HG03565 (cell line): ENCODE measurements around the gene ZNF740.
"Not testable (repeated sequence)": the region's sequence is repeated elsewhere in the genome, so short reads cannot be mapped to it uniquely, and the experiment has no call there.

ENCODE experiments used
- ATAC-seq: cut with Tn5 transposase; IDR thresholded peaks from one replicate; pipeline ENCODE4 v1.9.1; 2021; ENCODE audit warnings: mild to moderate bottlenecking, moderate library complexity; ENCODE audit not compliant: unreplicated experiment

ZNF740 gene

GRCh38 chr12:53180220-53180930, at the start of gene ZNF740, which contains the start of gene CSAD:
Gene ZNF740 (plus strand): TSS chr12:53180722. CDS start chr12:53181984, 1,262 bp downstream.
Gene CSAD (minus strand): TSS chr12:53180925. CDS start chr12:53173470, 7,455 bp downstream.
- ATAC-seq: peak; percentile 94

DNA sequence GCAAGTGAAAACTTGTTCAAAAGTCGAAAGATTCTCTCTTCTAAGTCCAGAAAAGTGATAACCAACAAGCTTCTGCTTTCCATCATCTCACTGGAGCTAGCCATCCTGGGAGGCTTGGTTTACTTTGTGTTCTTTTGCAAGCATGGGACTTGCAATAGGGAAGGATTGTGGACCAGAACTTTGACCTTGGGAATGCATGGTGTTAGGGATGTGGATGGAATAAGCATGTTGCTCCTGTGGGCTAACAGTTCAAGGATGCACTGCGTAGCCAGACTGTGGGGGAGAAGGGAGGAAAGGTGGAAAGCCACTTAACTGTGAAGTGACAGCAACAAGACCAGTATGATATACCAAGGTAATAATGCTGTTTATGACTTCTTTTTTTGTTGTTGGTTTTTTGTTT, 48.7 kb upstream of the ZNF740 start:
- ATAC-seq: no peak

GRCh38 chr12:53133722-53134121, 46.8 kb upstream of the ZNF740 start:
- no peak for ATAC-seq

- no peak for ATAC-seq
Observed at GRCh38 chr12:53143355-53143754, 37.2 kb upstream of the ZNF740 start.

GRCh38 chr12:53145383-53146260, 34.9 kb upstream of the ZNF740 start:
- no peak for ATAC-seq

DNA sequence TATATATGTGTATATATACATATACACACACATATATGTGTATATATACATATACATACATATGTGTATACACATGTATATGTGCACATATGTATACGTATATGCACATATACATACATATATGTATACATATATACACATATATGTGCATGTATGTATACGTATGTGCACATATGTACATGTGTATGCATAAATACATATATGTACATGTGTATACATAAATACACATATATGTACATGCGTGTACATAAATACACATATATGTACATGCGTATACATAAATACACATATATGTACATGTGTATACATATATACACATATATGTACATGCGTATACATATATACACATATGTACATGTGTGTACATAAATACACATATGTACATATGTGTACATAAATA, 33.3 kb upstream of the ZNF740 start:
- no peak for ATAC-seq

DNA sequence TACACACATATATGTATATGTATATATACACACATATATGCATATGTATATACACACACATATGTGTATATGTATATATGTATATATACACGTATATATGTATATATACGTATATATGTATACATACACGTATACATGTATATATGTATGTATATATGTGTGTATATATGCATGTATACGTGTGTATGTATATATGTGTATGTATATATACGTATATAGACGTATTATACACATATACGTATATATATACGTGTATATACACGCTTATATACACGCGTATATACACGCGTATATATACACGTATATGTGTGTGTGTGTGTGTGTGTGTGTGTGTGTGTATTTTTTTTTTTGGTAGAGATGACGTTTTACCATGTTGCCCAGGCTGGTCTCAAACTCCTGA, 32.9 kb upstream of the ZNF740 start:
- no peak for ATAC-seq

GRCh38 chr12:53151039-53151438, 29.5 kb upstream of the ZNF740 start:
- no peak for ATAC-seq

DNA sequence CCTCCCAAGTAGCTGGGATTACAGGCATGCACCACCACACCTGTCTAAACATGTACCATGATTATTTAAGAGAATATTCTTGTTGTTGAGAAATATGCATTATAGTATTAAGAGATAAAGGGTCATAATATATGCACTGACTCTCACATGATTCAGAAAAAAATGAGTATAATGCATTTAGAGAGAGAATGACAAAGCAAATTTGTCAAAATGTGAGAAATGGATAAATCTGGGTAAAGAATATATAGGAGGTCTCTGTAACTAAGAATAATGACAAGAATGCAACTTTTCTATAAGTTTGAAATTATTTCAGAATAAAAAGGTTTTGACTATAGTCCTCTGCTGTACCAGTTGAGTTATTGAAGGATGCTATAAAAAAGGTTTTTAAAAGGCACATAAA, 28.1 kb upstream of the ZNF740 start:
- no peak for ATAC-seq

DNA sequence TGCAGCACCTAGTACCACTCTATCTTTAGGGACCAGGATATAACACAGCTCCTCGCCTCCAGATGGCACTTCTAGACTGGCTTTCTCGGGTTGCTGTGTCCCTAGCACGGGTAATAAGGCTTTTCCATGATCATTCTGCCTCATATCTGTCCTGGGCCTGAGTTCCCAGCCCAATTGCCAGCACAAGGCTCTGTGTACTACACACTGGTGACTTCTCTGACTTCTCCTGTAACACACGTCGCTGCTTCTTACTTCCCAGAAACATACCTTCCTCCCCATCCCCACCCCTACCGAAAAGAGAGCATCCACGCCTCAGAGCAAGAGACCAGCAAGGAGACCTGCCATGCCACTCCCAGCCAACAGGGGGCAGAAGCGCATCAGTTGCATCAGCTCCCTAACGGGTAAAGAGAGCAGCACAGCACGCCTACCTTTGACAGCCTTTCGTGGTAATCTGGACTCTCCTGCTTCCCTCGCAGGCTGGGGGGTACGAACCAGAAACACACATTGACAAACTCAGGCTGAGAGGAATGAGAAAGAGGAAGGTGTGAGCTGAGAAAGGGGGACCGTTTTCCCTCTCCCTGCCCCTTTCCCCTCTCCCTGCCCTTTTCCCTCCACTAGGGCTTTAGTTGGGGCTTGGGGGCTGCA, 21.2 kb upstream of the ZNF740 start:
- no peak for ATAC-seq

DNA sequence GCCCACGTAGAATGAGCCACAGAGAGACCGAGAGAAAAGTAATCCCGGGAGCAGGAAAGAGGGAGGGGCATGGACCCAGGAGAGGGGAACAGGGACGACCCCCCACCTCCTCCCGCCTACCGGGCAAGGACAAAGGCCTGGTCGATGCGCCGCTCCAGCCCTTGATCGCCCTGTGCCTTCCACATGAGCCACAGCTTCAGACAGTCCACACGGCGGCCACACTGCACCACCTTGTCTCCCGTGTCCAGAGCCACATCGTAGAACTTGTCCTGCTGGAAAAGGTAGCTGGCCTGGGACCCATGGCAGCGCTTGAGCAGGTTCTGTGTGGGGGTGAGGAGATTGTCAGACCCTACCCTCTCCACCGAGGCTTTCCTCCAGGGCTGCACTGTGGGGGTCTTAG, 20.5 kb upstream of the ZNF740 start:
- no peak for ATAC-seq

DNA sequence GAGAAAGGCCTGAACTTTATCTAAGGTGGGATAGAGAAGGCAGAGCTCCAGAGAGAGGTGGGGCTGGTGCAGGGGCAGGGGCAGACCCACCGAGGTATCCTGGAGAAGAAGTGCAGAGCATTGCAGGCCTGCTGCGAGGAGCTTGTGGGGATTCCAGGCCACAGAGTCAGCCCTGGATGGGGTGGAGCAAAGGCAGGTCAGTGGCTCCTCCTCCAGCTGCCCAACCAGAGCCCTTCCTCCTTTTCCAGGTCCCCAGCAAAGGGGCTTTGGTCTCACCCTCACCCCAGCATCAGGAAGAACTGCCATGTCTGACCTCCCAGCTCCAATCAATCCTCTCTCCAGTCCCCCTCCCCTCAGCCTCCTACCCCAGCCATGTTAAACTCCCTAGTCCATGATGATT, 19.8 kb upstream of the ZNF740 start:
- ATAC-seq: no peak

DNA sequence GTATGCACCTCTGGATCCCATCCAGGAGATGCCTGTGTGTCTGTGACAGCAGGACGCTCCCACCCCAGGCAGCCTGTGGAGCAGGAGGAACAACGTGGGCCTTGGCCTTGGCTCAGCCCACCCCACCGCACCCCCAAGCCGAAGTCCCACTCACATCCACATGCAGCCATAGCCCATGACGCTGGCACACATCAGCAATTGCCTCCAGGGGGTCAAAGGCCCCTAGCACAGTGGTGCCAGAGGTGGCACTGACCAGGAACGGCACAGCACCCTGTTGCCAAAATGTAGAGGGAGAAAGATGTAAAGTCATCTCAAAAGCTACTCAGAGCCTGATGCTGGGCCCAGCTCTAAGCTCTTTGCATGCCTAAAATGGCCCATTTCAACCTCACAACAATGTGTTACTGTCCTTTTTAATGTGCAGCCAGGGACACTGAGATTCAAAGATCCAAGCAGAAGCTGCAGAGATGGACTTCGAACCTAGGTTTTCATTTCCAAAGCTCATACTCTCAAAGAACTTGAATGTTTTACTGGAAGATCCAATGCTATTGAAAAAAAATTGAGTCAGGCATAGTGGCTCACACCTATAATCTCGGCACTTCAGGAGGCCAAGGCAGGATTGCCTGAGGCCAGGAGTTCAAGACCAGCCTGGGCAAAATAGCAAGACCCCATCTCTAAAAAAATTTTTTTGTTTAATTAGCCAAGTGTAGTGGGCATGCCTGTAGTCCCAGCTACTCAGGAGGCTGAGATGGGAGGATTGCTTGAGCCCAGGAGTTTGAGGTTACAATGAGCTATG, 19.2 kb upstream of the ZNF740 start:
- ATAC-seq: no peak

DNA sequence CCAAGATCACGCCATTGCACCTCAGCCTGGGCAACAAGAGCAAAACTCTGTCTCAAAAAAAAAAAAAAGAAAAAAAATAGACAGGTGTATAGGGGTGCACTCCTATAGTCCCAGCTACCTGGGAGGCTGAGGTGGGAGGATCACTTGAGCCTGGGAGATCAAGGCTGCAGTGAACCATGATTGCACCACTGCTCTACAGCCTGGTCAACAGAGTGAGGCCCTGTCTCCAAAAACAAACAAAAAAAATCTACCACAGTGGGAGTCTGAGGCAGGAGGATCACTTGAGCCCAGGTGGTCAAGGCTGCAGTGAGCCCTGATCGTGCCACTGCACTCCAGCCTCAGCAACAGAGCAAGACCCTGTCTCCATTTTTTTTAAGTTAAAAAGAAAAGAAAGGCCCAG, 17.5 kb upstream of the ZNF740 start:
- not testable (repeated sequence) for ATAC-seq

- ATAC-seq: no peak
Observed at GRCh38 chr12:53166837-53167236, 13.7 kb upstream of the ZNF740 start.

DNA sequence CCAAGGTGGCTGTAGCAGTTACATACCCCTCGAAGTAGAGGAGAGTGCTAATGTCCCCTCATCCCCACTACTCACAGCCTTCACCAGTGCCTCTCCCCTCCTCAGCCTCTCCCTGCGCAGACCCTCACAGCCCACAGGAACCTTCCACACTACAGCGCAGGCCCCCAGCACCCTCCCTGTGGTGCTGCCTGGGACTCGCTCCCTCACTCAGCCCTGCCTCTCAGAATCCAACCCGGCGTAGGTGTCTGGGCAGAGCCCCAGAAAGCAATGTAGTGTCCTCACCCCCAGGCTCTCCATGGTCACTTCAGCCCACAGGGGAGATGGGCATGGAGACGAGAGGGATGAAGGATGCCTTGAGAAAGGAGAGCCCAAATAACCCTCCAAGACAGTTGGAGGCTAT, 10.9 kb upstream of the ZNF740 start:
- ATAC-seq: no peak

- no peak for ATAC-seq
Observed at GRCh38 chr12:53170215-53170614, 10.3 kb upstream of the ZNF740 start.

- ATAC-seq: no peak
Observed at GRCh38 chr12:53170876-53171724, 9.4 kb upstream of the ZNF740 start.

- ATAC-seq: no peak
Observed at GRCh38 chr12:53171725-53172329, 8.7 kb upstream of the ZNF740 start.
